Right lobe of liver (tissue), 6 donors: Measurements from ENCODE around the gene AKAP13. TPM values are rescaled to one million over a fixed set of nuclear protein-coding genes. Genes with fewer than 3 reads are reported as not detected.

Experiments used
- ATAC-seq, 4 donors: fragments of 200-7000 bp; cut with Tn5 transposase; one replicate each; pipeline ENCODE4 v1.9.1; 2020; ENCODE audit warnings: mild to moderate bottlenecking in 4 of 4, moderate library complexity in 4 of 4
- DNase-seq, 3 donors: peaks; one replicate each; pipeline ENCODE4 v3.0.0-alpha.2; 2020
- H3K27ac ChIP-seq, 3 donors: fragments of 200-600 bp; one replicate each; pipeline ENCODE4 v1.8.0; 2022
- H3K27me3 ChIP-seq, 2 donors: fragments of 200-600 bp; one replicate each; pipeline ENCODE4 v1.8.0; 2022
- H3K36me3 ChIP-seq, 4 donors: fragments of 200-600 bp; sonication (generic) in 1 of 4; one replicate each; pipeline versions ENCODE4 v1.5.1 to v1.8.0; 2017 to 2022; ENCODE audit warnings: control low read depth in 1 of 4
- H3K4me1 ChIP-seq, 4 donors: fragments of 200-600 bp; sonication (generic) in 1 of 4; one replicate each; pipeline versions ENCODE4 v1.5.1 to v1.8.0; 2017 to 2022; ENCODE audit warnings: control low read depth in 1 of 4
- H3K4me3 ChIP-seq, 3 donors: fragments of 200-600 bp; one replicate each; pipeline ENCODE4 v1.8.0; 2022
- H3K9me3 ChIP-seq, 4 donors: fragments of 200-600 bp; sonication (generic) in 1 of 4; one replicate each; pipeline versions ENCODE4 v1.5.1 to v1.8.0; 2017 to 2022; ENCODE audit warnings: control low read depth in 1 of 4
- POLR2A ChIP-seq: fragments of 450-650 bp; IDR thresholded peaks from one replicate; pipeline ENCODE4 v1.6.1; 2017; ENCODE audit warnings: antibody characterized with exemption, mild to moderate bottlenecking
- WGBS: methylation state at CpG from one replicate; pipeline ENCODE4 v1.1.6; 2018; ENCODE audit warnings: low coverage, low lambda C conversion rate; ENCODE audit not compliant: insufficient coverage; ENCODE audit errors: missing lambda C conversion rate; 5-methylcytosine and 5-hydroxymethylcytosine counted together
- intact Hi-C, 2 donors: fragments of 100-400 bp; cut with DNase I; formaldehyde crosslinking; loops; one replicate each; pipeline versions ENCODE4 v1.11.2 to v1.14.1; 2022
- total RNA-seq, 6 experiments: library from RNA; depleted of rRNA in 2 of 6; stranded (reverse); fragments of >200 nt in 2 of 6; fragmentation: NEBNext Ultra II Directional in 3 of 6; extraction: Animal tissue kit (Norgen Biotek cat#: 25700) in 3 of 6; gene quantifications; one replicate each; pipeline versions ENCODE4 v1.1.0 to v1.2.4, GENCODE V29; 2016 to 2023
- TF ChIP-seq, protein P1 (sequence below), 4 donors: fragments of 200-600 bp in 3 of 4; fragments of 450-650 bp in 1 of 4; IDR thresholded peaks; one replicate each; pipeline versions ENCODE4 v1.5.1 to v1.8.0; 2016 to 2022; ENCODE audit warnings: antibody characterized with exemption in 4 of 4, mild to moderate bottlenecking in 2 of 4
- donor health status: DM: no; HTN: yes; CAD: no.
- donor health status: DM: no; HTN: no; CAD: no.
- donor health status: DM: no; HTN: no; CAD: no.
- donor health status: DM: no; HTN: yes; CAD: no.
- donor health status: DM: no; HTN: yes; CAD: no.

Gene AKAP13
- total RNA-seq, 6 experiments from 2014 or later: 50.1 to 73.1 (median 63.9) TPM

DNA sequence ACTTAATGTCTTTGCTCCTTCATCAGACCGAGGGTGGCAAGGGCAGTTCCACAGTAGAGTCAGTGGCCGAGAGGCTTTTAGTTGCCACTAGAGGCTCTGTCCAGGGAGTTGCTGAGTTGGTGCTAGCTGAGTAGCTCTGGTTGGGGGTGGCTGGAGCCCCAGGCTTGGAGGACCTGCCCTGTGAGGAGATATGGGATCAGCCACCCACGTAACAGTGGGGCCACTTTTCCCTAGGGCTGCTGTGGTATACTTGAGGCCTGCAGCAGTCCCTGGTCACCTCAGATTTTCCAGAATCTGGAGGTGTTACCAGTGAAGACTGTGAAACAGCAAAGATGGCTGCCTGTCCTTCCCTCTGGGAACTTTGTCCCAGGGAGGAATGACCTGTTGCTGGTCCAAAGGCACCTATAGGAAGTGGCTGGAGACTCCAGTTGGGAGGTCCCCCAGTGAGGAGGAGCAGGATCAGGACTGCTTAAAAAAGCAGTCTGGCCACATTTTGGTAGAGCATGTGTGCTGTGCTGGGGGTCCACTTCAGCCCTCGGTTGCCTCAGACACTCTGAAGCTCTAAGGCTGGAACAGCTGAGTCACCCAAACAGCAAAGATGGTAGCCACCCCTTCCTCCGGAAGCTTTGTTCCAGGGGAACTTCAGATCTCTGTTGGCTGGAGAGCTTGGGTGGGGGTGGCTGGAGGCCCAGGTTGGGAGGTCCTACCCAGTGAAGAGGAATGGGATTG, 72.9 kb downstream of the AKAP13 start:
- Histone ChIP-seq H3K4me1 (peaks cover 0 to 5% (median 0%) of the 10 kb centered on the region in 4 donors), H3K27ac (no peak overlapping the region), H3K9me3 (no peaks in the 10 kb centered on the region), H3K36me3 (no peaks in the 10 kb centered on the region), H3K27me3 (no peaks in the 10 kb centered on the region), H3K4me3 (no peak overlapping the region)
- TF ChIP-seq, protein P1, sequence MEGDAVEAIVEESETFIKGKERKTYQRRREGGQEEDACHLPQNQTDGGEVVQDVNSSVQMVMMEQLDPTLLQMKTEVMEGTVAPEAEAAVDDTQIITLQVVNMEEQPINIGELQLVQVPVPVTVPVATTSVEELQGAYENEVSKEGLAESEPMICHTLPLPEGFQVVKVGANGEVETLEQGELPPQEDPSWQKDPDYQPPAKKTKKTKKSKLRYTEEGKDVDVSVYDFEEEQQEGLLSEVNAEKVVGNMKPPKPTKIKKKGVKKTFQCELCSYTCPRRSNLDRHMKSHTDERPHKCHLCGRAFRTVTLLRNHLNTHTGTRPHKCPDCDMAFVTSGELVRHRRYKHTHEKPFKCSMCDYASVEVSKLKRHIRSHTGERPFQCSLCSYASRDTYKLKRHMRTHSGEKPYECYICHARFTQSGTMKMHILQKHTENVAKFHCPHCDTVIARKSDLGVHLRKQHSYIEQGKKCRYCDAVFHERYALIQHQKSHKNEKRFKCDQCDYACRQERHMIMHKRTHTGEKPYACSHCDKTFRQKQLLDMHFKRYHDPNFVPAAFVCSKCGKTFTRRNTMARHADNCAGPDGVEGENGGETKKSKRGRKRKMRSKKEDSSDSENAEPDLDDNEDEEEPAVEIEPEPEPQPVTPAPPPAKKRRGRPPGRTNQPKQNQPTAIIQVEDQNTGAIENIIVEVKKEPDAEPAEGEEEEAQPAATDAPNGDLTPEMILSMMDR (IDR thresholded peaks at IDR 0.05): no peak
- no peak for TF ChIP-seq POLR2A
- DNase-seq (no peak), ATAC-seq (no peak)
- WGBS: no CpG with 5 or more reads among the region's 5 CpGs
- intact Hi-C loops: no loop called here

DNA sequence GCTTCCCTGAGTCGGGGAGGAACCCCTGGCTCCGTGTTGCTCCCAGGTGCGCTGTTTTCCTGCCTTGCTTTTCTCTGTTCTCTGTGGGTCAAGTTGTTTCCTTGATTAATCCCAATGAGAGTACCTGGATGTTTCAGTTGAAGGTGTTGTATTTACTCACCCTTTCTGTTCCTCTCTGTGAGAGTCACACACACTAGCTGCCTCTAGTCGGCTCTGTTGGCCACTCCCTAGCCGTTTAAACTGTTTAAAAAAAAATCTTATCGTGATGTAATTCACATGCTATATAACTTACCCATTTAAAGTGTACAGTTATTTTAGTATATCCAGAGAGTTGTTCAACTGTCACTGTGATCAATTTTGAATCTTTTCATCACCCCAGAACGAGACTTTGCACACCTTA, 74.0 kb downstream of the AKAP13 start:
- Histone ChIP-seq H3K9me3 (no peaks in the 10 kb centered on the region), H3K27me3 (no peaks in the 10 kb centered on the region), H3K4me1 (peaks cover 0 to 5% (median 0%) of the 10 kb centered on the region in 4 donors), H3K27ac (no peak overlapping the region), H3K36me3 (no peaks in the 10 kb centered on the region), H3K4me3 (no peak overlapping the region)
- peak in 3 of 4 donors; percentile 18 to 56 (median 26) for ATAC-seq
- TF ChIP-seq, protein P1 (IDR thresholded peaks at IDR 0.05): no peak
- TF ChIP-seq POLR2A: no peak
- intact Hi-C loops: no loop called here
- WGBS: 57% methylated on average over 5 of the region's 7 CpGs
- DNase-seq: no peak

DNA sequence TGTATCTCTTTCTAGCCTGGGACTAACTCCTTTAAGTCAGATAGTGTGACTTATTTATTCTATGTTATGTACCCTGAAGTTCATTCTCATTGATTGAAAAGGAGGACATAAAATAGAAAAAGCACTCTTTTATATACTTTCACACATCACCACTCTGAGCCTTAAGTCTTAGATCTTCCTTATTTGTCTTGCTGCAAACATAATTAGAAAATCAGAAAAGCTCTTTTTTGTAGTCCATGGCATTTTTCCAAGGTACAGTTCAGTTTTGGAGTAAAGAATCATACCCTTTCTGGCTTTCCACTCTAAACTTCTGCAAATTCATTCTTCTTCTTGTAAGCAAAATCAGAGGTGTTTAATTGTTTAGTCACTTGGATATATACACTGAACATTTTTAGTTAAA, 75.5 kb downstream of the AKAP13 start:
- Histone ChIP-seq H3K4me1 (peaks cover 0 to 5% (median 0%) of the 10 kb centered on the region in 4 donors), H3K9me3 (no peaks in the 10 kb centered on the region), H3K36me3 (no peaks in the 10 kb centered on the region), H3K27ac (no peak overlapping the region), H3K4me3 (no peak overlapping the region), H3K27me3 (no peaks in the 10 kb centered on the region)
- no peak for ATAC-seq
- no peak for TF ChIP-seq POLR2A
- TF ChIP-seq, protein P1 (IDR thresholded peaks at IDR 0.05): no peak
- no peak for DNase-seq
- intact Hi-C loops: no loop called here

DNA sequence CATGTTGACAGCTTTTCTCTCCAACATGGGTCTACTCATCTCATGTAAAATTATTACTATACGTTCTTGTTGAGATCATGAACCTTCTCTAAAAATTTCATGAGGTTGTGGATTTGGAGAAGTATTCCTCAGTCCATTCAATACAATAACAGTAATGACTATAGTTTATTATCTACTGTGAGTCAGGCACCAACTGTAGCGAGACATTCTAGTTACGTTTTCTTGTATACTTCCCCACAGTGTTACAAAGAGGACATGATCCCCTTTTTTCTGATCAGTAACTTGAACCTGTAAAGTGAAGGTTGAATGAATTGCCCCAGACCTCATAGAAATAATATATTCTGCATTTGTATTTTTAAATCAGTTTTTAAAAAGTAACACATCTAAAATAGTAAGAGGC, 76.4 kb downstream of the AKAP13 start:
- no peak for DNase-seq
- intact Hi-C loops: no loop called here
- no peaks in the 10 kb centered on the region for H3K9me3 ChIP-seq
- H3K27me3 ChIP-seq: no peaks in the 10 kb centered on the region
- no peaks in the 10 kb centered on the region for H3K36me3 ChIP-seq
- WGBS: 92% methylated on average over 3 of the region's 3 CpGs
- H3K4me1 ChIP-seq: peaks cover 0 to 5% (median 0%) of the 10 kb centered on the region in 4 donors
- TF ChIP-seq POLR2A: no peak
- TF ChIP-seq, protein P1 (IDR thresholded peaks at IDR 0.05): no peak
- no peak overlapping the region for H3K27ac ChIP-seq
- H3K4me3 ChIP-seq: no peak overlapping the region
- no peak for ATAC-seq
